Stimulated activated CD4-positive, alpha-beta T cell treated with anti-CD3 and anti-CD28 coated beads, TNF-alpha, amount 100 ng/mL, for 4 hours (primary cell): Measurements from ENCODE around the gene TLE5.
A peak's percentile ranks its signal among the peaks of the same experiment; 100 is the strongest.
"Not testable (repeated sequence)": the region's sequence is repeated elsewhere in the genome, so short reads cannot be mapped to it uniquely, and the experiment has no call there.

Experiments
- DNase-seq, 3 experiments: peaks; one replicate each; pipeline ENCODE4 v3.0.0-alpha.2; 2020; ENCODE audit warnings: low read depth in 3 of 3

TLE5 gene

DNA sequence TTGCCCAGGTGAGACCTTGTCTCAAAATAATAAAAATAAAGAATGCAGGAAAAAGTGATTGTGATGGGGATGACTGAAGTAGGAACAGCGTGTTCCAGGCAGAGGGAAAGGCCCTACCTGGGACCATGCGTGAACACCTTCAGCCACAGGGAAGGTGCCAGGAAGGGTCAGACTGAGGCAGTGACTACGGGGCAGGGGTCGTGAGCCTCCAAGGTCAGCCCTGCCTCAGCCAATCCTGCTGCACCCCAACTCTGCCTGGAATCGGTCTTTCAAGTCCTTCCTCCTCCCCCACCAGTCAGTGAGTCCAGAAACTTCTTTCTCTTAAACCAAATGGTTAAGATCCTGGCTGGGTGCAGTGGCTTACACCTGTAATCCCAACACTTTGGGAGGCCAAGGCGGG lies 17.1 kb downstream of the TLE5 start:
- no peak for DNase-seq

DNA sequence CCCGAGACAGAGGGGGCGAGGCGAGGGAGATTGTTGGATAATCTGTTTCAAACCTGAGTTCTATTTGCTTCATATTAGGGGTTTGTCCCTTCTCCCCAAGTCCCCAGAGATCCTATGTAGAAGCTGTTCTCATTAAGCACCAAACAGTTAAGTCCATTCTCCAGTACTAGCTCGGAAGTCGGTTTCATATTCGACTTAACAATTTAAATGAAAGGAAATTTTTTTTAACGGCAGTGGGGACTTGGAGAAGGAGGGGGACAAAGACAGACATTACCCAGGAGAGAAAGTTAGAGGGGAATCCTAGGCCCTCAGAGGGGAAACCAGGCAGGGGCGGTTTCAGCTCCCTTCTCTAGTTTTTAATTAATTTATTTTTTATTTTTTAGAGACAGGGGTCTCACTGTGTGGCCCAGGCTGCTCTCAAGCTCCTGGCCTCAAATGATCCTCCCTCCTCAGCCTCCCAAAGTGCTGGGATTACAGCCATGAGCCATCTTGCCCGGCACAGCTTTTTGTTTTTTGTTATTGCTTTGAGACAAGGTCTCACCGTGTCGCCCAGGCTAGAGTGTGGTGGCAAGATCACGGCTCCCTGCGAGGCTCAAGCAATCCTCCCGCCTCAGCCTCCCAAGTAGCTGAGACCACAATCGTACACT lies 19.6 kb downstream of the TLE5 start:
- DNase-seq: no peak

DNA sequence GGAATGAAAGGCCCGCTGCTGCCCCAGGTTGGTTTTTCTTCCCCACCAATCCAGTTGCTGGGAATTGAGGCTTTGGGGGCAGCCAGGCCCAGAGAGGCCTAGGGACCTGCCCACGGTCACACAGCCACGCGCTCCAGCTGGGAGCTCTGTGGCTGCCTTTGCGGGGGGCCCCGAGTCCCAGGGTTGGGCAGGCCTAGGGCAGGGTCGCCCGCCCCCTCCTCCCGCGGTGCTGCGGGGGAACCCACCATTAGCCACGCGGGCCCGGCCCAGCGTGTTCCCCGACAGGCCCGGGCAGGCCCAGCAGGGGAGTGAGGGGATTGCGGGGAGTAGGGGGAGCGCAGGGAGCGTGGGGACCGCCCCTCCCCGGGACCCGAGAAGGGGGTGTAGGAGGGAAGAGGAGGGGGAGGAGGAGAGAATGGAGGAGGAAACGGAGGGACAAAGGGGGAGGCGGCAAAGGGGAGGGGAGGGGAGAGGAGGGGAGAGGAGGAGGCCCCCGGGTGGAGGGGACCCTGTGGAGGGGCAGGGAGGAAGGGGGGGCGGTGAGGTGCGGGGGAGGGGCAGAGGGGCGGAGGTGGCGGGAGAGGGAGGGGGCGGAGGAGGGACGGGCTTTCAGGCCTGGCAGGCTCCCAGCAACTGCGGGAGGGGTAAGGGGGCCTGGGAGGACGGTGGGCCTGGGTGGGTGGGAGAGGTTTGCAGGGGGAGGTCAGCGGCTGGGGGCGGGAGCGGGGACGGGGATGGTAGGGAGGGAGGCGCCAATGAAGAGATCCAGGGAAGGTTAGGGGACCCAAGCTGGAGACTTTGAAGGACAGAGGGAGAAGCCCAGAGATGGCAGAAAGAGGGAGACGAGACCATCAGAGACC lies 20.3 kb downstream of the TLE5 start:
- DNase-seq: no peak

DNA sequence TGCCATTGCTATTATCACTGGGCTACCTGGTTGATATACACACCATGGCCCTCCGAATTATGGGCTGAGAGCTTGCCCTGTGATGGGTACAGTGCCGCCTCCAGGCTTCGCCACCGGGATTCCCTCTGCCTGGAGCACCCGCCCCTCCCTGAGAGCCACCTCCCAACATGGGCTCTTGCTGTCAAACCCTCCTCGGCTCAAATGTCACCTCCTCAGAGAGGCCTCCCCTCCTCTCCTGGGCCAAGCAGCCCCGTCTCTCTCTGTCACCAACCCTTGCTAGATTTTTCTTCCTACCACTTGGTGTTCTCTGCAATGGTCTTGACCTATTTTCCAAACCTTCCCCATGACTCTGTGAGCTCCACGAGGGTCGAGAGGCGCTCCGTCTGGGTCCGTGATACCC lies 21.0 kb downstream of the TLE5 start:
- DNase-seq: no peak

DNA sequence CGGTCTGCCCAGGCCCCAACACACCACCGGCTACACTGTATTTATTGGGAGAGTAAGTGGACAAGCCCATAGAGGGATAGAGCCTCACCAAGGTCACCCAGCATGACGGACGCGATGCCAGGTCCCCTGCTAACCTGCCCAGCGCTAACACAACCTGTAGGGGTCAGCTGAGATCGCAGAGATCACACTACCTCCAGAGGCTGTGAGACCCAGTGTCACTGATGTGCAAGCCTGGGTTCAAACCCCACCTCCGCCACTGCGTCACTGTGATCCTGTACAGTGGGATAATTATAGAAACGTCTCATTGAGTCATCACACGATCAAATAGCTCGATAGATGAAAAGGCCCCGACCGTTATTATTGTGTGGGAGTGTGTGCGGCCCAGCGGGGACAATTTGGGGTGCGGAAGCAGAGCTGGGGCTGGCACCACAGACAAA lies 22.6 kb downstream of the TLE5 start:
- DNase-seq: no peak

DNA sequence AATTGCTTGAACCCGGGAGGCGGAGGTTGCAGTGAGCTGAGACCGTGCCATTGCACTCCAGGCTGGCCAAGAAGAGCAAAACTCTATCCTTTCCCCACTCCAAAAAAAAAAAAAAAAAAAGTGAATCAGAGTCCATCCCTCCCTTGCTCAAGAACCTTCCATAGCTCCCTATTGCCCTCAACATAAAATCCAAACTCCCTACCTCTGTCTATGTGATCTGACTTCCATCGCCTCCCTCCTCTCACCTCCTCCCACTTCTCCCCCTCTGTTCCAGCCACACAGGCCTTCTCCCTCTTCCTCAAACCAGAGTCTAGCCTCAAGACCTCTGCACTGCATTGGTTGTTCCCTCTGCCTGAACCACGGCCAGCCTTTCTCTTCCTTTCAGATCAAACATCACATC lies 23.2 kb downstream of the TLE5 start:
- DNase-seq: no peak

DNA sequence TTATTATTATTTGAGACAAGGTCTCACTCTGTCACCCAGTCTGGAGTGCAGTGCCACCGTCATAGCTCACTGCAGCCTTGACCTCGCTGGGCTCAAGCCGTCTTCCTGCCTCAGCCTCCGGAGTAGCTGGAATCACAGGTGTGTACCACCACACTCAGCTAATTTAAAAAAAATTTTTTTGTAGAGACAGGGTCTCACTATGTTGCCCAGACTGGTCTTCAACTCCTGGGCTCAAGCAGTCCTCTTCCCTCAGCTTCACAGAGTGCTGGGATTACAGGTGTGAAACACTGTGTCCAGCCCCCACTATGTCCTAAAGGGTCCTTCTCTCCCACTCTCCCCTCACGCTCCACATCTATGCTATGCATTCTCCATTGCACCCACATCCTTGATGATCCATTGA lies 24.1 kb downstream of the TLE5 start:
- DNase-seq: no peak

DNA sequence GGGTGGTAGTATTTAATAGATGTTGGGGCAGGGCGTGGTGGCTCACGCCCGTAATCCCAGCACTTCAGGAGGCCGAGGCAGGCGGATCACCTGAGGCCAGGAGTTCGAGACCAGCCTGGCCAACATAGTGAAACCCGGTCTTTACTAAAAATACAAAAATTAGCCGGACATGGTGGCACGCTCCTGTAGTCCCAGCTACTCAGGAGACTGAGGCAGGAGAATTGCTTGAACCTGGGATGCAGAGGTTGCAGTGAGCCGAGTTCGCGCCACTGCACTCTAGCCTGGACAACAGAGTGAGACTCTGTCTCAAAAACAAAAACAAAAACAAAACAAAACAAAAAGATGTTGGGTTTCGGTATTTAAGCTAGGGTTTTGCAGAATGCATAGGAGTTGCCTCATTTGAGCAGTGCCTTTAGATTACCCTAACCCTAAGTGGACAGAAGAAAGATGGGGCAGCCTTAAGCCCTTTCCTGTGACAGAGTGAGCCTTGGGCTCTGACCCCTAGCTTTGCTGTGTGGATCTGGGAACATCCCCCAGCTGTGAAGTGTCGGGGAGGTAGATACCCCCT lies 25.2 kb downstream of the TLE5 start:
- DNase-seq: not testable (repeated sequence)

DNA sequence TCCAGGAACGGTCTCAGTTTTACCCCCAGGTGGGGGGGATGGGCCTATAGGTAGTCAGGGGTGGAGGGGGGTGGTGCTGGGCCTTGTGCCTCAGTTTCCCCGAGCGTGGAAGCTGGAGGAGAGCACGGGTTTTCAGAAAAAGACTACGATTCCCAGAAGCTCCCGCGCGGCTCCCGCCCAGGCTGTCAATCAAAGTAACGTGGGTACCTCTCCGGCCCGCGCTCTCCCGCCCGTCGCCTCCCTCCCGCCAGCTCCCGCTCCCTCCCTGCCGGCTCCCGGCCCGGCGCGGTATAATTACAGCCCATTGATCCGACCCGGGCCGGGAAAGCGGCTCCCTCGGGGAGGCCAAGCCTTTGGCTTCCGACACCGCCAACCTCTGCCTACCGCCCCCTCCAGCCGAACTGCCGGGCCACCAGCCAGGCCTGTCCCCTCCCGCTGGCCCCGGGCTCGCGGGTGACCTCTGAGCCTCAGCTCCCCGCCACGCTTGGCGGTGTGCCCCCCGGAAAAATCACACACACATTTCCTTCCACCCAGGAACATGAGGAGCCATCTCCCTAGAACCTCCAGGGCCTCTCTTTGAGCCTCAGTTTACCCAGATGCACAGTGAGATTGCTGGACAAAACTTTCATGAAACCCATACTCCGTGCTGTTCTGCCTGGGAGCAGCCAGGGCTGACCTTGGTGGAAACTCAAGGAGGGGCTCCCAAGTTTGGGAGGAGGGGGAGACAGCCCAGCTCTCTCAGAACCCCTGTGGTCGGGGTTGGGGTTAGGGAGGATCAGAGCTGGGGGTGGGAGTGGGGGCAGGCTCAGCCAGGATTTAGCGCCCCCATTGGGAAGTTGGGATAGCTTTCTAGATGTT lies 25.9 kb downstream of the TLE5 start:
- peak; percentile 54 to 69 (median 62) for DNase-seq

DNA sequence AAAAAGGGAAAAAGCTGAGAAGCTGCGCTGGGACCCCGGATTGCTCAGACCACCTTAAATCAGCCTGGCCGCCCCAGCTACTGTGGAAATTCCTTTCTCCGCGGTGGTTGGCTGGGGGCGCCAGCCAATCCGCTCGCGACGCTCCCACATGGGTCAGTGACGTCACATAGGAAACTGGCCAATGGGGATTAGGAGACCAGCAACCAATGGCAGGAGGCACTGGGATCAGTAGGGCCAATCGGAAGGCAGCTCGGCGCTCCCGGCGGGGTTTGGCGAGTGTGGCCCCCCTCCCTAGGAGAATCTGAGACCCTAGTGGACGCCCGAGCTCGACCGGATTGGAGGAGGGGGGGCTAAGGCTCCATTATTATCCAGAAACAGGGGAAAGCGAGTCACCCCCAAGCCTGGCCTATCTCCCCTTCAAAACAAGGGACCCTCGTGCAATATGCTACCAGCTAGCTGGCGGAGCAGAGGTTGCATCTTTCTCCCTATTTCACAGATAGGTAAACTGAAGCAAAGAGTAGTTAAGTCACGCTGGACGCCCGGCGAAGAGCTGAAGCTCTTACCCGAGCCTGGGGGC lies 26.7 kb downstream of the TLE5 start:
- peak; percentile 72 to 94 (median 86) for DNase-seq

DNA sequence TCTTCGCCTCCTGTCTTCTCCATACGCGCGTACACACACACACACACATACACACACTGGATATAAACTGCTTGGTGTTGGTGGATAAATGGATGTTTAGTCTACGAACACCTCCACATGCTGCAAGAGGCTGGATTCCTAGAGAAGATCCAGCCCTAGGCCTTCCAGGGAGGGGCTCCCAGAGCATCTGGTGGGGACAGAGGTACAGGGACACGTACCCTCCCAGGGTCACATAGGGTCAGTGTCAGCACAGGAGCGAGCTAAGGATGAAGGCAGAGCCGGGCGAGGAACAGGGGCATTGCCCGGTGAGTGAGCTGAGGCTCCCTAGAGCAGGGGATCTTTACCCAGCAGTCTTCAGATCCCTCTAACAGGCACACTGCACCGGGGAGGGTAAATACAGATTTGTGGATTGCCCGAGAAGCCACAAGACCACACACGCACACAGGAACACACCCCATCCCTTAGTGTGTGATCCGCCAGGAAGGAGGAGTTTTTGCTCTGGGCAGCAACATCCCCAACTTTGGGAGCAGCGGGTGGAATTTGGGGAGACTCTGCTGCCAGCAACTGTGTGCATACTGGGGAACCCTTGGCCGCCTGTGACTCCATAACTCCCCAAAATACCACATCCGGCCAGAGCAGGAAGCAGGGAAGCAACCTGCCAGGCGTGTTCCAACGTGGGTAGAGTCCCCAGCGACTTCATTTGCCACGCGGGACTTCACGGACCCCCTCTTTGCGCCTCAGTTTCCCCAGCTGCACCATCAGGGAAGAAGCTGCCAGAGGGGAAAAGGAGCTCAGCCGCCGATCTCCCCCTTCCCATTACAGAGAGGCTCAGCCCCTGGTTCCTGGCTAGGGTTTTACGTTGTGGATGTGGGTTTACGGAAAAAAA lies 27.4 kb downstream of the TLE5 start:
- DNase-seq: no peak

DNA sequence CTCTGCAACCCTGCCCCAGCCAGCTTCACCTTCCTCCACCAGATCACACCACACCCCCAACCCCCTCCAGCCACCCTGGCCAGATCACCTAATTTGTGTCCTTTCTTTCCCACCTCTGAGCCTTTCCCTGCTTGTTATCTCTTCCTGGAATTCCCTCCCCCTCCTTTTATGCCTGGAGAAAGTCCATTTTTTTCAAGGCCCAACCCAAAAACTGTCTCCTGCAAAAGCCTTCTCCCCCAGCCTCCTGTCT lies 28.0 kb downstream of the TLE5 start:
- DNase-seq: no peak

DNA sequence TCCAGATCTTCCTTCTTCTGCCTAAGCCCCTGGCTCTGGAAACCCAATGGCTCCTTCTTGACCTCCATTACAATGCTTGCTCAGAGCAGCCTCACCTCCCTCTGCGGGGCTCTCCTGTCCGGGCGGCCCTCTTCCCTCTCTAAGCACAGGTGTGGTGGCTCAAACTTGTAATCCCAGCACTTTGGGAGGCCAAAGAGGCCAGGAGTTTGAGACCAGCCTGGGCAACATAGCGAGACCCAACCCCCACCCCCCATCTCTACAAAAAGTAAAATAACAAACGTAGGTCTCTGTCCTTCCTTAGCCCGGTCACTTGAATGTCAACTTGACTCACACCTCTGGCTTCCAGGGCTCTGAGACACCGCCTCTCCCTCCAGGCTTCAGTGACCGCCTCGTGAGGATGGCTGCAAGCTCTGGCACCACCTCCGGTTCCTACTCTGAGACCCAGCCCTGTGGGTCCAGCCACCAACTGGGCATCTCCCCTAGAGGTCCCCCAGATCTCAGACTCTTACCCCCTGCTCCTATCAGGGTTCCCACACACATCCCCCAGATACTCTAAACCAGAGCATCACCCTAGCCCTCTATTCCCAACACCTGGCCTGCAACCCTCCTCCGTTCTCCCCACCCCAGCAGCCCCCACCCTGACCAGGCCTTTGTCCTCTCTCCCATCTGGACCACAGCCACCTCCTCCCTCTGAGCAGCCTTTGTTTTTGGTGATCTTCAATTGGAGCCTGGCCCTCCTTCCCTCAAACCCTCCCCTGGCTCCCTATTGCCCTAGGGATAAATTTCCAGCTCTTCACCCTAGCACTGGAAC lies 28.5 kb downstream of the TLE5 start:
- DNase-seq: no peak

DNA sequence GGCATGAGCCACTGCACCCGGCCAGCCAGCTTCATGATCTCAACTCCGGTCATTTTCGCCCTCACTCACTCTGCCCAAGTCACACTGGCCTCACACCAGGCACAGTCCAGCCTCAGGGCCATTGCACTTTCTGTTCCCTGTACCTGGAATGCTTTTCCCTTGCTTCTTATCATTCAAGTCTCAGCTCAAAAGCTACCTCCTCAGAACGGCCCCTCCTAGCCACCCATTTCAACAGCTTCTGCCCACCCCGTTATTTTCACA lies 30.8 kb downstream of the TLE5 start:
- DNase-seq: no peak

DNA sequence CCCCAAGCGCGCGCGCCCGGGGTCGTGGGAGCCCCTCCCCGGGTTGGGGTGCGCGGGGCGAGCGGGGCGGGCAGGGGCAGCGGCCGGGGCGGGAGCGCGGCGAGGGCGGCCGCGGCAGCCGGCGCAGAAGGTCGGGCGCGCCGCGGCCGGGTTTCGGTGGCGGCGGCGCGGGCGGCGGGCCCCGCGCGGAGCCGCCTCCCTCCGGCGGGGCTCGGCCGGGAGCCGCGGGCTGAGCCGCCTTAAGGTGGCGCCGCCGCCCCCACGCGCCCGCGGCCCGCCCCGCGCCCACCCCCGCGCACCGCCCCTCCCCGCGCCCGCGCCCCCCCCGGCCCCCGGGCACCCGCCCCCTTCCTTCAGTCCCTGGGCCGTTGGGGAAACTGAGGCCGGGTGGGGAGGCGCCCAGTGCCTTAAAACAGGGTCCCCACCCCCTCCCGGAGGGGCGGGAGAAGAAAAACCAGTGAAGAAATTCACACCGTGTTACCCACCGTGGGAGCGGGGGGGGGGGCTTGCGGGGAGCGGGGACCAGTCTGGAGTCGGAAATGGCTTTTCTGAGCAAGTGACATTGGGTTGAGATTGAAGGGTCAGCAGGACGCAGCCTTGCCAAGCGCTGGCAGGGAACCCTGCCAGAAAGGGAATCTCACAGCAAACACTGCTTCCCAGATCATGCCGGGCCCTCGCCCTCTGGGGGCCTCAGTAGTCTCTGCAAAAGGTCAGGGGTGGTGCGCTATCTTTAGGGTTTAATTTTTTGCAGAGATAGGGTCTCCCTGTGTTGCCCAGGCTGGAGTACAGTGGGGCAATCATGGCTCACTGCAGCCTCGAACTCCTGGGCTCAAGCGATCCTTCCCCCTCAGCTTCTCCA lies 33.0 kb downstream of the TLE5 start, which contains the start of gene TLE2:
Gene TLE2 (minus strand): TSS at position 216 of the 859 bp plus-strand sequence. CDS start 376 bp downstream, outside the sequence.
- DNase-seq: no peak

DNA sequence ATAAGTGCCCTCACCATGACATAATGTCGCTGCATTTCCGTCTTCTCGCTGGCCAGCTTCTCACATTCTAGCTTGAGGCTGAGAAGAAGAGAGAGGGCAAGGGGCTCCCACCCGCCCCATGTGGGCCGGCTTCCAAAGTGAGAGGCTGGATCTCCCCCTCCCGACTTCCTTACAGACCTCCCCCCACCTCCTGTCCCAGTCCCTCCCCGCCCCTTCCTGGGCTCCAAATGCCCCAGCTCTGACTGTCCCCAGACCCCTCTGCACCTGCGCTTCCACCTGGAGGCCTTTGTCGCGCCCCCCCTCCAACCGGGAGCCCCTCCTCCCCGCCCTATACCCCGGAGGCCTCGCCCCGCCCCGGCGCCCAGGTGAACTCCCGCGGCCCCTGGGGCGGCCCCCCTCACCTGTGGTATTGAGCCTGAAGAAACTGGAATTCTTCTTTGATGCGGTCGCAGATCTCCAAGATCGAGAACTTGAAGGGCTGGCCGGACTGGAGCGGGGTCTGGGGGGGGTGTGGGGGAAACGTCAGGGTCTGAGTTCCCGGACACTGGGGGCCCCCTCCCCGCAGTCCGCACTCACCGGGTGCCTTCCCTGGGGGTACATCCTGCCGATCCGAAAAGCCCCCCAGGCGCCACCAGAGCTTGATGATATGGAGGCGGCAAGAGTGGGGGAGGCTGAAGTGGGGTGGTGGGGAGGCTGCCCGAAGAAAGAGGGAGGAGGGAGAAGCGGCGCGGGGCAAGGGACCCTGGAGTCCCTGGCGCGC lies 33.8 kb downstream of the TLE5 start:
- DNase-seq: no peak

DNA sequence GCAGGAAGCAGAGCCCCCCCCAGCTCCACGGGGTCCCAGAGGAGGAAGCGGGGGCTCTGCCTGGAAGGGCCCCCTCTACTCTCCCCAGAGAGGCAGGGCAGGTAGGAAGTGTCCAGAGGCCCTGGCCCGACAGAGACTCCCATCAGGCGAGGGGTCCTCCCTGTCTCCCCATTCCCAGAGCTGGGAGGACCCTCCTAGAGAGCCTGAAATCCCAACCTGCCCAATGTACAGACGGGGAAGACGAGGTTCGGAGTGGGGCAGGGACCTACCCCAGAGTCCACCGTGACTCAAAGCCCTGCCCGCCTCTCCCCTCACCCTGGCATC lies 34.4 kb downstream of the TLE5 start:
- DNase-seq: no peak

DNA sequence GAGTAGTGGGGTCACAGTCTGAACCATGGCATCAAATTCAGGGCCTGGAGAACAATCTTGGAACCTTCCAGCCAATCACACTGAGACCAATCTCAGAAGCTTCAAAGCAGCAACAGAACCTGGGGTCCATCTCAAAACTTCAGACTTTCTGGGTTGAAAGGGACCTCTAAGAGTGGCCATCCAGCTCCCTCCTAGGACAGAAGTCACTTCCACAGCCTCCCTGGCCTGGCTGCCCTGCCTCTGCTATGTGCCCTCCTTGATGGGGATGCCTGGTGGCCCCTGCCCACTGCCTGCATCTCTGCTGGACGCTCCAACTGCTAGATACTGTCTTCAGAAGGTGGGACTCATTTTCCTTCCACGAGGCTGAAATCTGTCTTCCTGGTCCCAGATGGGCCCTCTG lies 35.0 kb downstream of the TLE5 start:
- DNase-seq: no peak

DNA sequence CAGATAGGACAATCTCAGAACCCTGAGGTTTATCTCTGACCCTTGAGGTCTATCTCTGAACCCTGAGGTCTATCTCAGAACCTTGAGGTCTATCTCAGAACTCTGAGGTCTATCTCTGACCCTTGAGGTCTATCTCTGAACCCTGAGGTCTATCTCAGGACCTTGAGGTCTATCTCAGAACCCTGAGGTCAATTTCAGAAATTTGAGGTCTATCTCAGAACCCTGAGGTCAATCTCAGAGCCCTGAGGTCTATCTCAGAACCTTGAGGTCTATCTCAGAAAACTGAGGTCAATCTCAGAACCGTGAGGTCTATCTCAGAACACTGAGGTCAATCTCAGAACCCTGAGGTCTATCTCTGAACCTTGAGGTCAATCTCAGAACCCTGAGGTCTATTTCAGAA lies 35.5 kb downstream of the TLE5 start:
- DNase-seq: no peak
